NCI-H2171 (cell line): ENCODE measurements around the gene MRPL28.
A peak's percentile ranks its signal among the peaks of the same experiment; 100 is the strongest.
"Not testable (repeated sequence)": the region's sequence is repeated elsewhere in the genome, so short reads cannot be mapped to it uniquely, and the experiment has no call there.

Experiments
- DNase-seq: peaks from one replicate; lab custom pipeline; 2025; lab: John Stamatoyannopoulos, UW

The MRPL28 gene

GRCh38 chr16:370443-370842, at the start of gene MRPL28:
TSS of gene MRPL28 (minus strand) at chr16:370538. CDS start at chr16:370218, 320 bp downstream.
- DNase-seq, result peak; percentile 97

- not testable (repeated sequence) for DNase-seq
Measured at GRCh38 chr16:415170-415498, 44.8 kb upstream of the MRPL28 start.

GRCh38 chr16:414395-415169, 44.2 kb upstream of the MRPL28 start:
- no peak for DNase-seq

GRCh38 chr16:411576-412265, 41.4 kb upstream of the MRPL28 start:
- DNase-seq, result no peak

GRCh38 chr16:410516-411178, 40.3 kb upstream of the MRPL28 start:
- DNase-seq, result no peak

GRCh38 chr16:407253-407652, 36.9 kb upstream of the MRPL28 start:
- no peak for DNase-seq

GRCh38 chr16:405548-406506, 35.5 kb upstream of the MRPL28 start:
- no peak for DNase-seq

- DNase-seq, result no peak
Measured at GRCh38 chr16:404971-405486, 34.7 kb upstream of the MRPL28 start.

GRCh38 chr16:401468-402348, 31.4 kb upstream of the MRPL28 start, which contains the start of gene DECR2:
TSS of gene DECR2 (plus strand) at chr16:401885. CDS start at chr16:401964, 79 bp downstream.
- DNase-seq, result peak; percentile 93

GRCh38 chr16:400061-400591, 29.8 kb upstream of the MRPL28 start:
- DNase-seq, result no peak

GRCh38 chr16:399340-400019, 29.1 kb upstream of the MRPL28 start:
- no peak for DNase-seq

- DNase-seq, result no peak
Measured at GRCh38 chr16:398561-399339, 28.4 kb upstream of the MRPL28 start.

GRCh38 chr16:397736-398332, 27.5 kb upstream of the MRPL28 start:
- DNase-seq, result no peak

GRCh38 chr16:397135-397661, 26.9 kb upstream of the MRPL28 start, which contains the start of gene NME4:
TSS of gene NME4 (plus strand) at chr16:397199. CDS start at chr16:397223, 24 bp downstream.
- no peak for DNase-seq

GRCh38 chr16:396605-397004, 26.3 kb upstream of the MRPL28 start:
- DNase-seq, result peak; percentile 61

- no peak for DNase-seq
Measured at GRCh38 chr16:396199-396598, 25.9 kb upstream of the MRPL28 start.

GRCh38 chr16:392450-393030, 22.2 kb upstream of the MRPL28 start:
- no peak for DNase-seq

GRCh38 chr16:391885-392335, 21.6 kb upstream of the MRPL28 start:
- DNase-seq, result no peak
